SHP77 treated with DMSO at 0.1 percent for 48 hours (cell line): ENCODE data around the gene LRRC32.

Experiments used
- DNase-seq: peaks from one replicate; lab custom pipeline; 2025; lab: John Stamatoyannopoulos, UW

The LRRC32 gene

GRCh38 chr11:76670485-76671236 lies at the start of gene LRRC32:
Gene LRRC32 (minus strand): TSS chr11:76670747. CDS start chr11:76665954, 4,793 bp downstream.
- no peak for DNase-seq

GRCh38 chr11:76719686-76720085 lies 49.1 kb upstream of the LRRC32 start:
- DNase-seq: no peak

- no peak for DNase-seq
Observed at GRCh38 chr11:76719281-76719680, 48.7 kb upstream of the LRRC32 start.

- DNase-seq: no peak
Observed at GRCh38 chr11:76717816-76718215, 47.3 kb upstream of the LRRC32 start.

GRCh38 chr11:76717369-76717768 lies 46.8 kb upstream of the LRRC32 start:
- DNase-seq: no peak

- DNase-seq: no peak
Observed at GRCh38 chr11:76716268-76716667, 45.7 kb upstream of the LRRC32 start.

GRCh38 chr11:76714493-76714892 lies 43.9 kb upstream of the LRRC32 start:
- DNase-seq: no peak

- no peak for DNase-seq
Observed at GRCh38 chr11:76713499-76713898, 43.0 kb upstream of the LRRC32 start.

GRCh38 chr11:76712125-76712524 lies 41.6 kb upstream of the LRRC32 start:
- no peak for DNase-seq

GRCh38 chr11:76709756-76710155 lies 39.2 kb upstream of the LRRC32 start:
- DNase-seq: no peak

- DNase-seq: no peak
Observed at GRCh38 chr11:76708972-76709660, 38.6 kb upstream of the LRRC32 start.

- DNase-seq: no peak
Observed at GRCh38 chr11:76707293-76707825, 36.8 kb upstream of the LRRC32 start.

GRCh38 chr11:76706667-76707066 lies 36.1 kb upstream of the LRRC32 start:
- no peak for DNase-seq

- DNase-seq: no peak
Observed at GRCh38 chr11:76705826-76706225, 35.3 kb upstream of the LRRC32 start.

- no peak for DNase-seq
Observed at GRCh38 chr11:76704171-76704948, 33.8 kb upstream of the LRRC32 start.

- DNase-seq: no peak
Observed at GRCh38 chr11:76703707-76704106, 33.2 kb upstream of the LRRC32 start.

- DNase-seq: no peak
Observed at GRCh38 chr11:76702336-76703128, 32.0 kb upstream of the LRRC32 start.

- no peak for DNase-seq
Observed at GRCh38 chr11:76701294-76702040, 30.9 kb upstream of the LRRC32 start.

GRCh38 chr11:76700177-76701100 lies 29.9 kb upstream of the LRRC32 start:
- DNase-seq: no peak
